Activated CD8-positive, alpha-beta memory T cell treated with anti-CD3 and anti-CD28 coated beads for 24 hours (primary cell): ENCODE data around the gene CRYBB1.

Experiments used
- DNase-seq: peaks from one replicate; pipeline ENCODE4 v3.0.0-alpha.2; 2020

CRYBB1 gene

GRCh38 chr22:26574001-26574723, 43.7 kb downstream of the CRYBB1 start:
- DNase-seq = no peak

GRCh38 chr22:26573026-26573662, 44.7 kb downstream of the CRYBB1 start:
- DNase-seq = no peak

- DNase-seq = no peak
Measured at GRCh38 chr22:26570864-26571525, 46.8 kb downstream of the CRYBB1 start.

GRCh38 chr22:26570115-26570514, 47.7 kb downstream of the CRYBB1 start:
- no peak for DNase-seq

GRCh38 chr22:26568207-26568706, 49.6 kb downstream of the CRYBB1 start:
- DNase-seq = no peak

GRCh38 chr22:26567610-26568009, 50.2 kb downstream of the CRYBB1 start:
- no peak for DNase-seq

GRCh38 chr22:26566994-26567393, 50.8 kb downstream of the CRYBB1 start:
- DNase-seq = no peak

- no peak for DNase-seq
Measured at GRCh38 chr22:26565889-26566288, 51.9 kb downstream of the CRYBB1 start.

GRCh38 chr22:26565181-26565580, 52.6 kb downstream of the CRYBB1 start:
- DNase-seq = no peak

GRCh38 chr22:26564672-26565071, 53.2 kb downstream of the CRYBB1 start:
- no peak for DNase-seq

- DNase-seq = no peak
Measured at GRCh38 chr22:26564181-26564580, 53.6 kb downstream of the CRYBB1 start.

- DNase-seq = no peak
Measured at GRCh38 chr22:26563022-26563421, 54.8 kb downstream of the CRYBB1 start.

GRCh38 chr22:26561756-26562417, 55.9 kb downstream of the CRYBB1 start:
- DNase-seq = no peak

GRCh38 chr22:26559961-26560575, 57.8 kb downstream of the CRYBB1 start:
- no peak for DNase-seq

GRCh38 chr22:26558248-26558895, 59.5 kb downstream of the CRYBB1 start:
- DNase-seq = no peak

GRCh38 chr22:26556904-26557303, 60.9 kb downstream of the CRYBB1 start:
- no peak for DNase-seq

- no peak for DNase-seq
Measured at GRCh38 chr22:26555478-26555877, 62.3 kb downstream of the CRYBB1 start.

- DNase-seq = no peak
Measured at GRCh38 chr22:26554956-26555355, 62.9 kb downstream of the CRYBB1 start.

- no peak for DNase-seq
Measured at GRCh38 chr22:26553056-26553752, 64.6 kb downstream of the CRYBB1 start.

- no peak for DNase-seq
Measured at GRCh38 chr22:26552466-26552865, 65.4 kb downstream of the CRYBB1 start.

- DNase-seq = no peak
Measured at GRCh38 chr22:26551568-26551967, 66.3 kb downstream of the CRYBB1 start.
